Uterus (tissue), 2 donors: ENCODE results near the gene ARCN1.

Experiments
- POLR2A ChIP-seq, 2 donors: fragments of 450-650 bp; IDR thresholded peaks; one replicate each; pipeline ENCODE4 v1.6.1; 2016; ENCODE audit warnings: antibody characterized with exemption in 2 of 2, mild to moderate bottlenecking in 1 of 2, moderate library complexity in 1 of 2
- TF ChIP-seq, protein P1 (sequence below), 4 experiments: fragments of 200-600 bp in 2 of 4; fragments of 450-650 bp in 2 of 4; sonication (generic) in 2 of 4; IDR thresholded peaks; one replicate each; pipeline ENCODE4 v1.5.1; 2016 to 2019; ENCODE audit warnings: antibody characterized with exemption in 4 of 4, mild to moderate bottlenecking in 2 of 4, moderate library complexity in 1 of 4

GRCh38 chr11:118621784-118622375, 49.7 kb downstream of the ARCN1 start:
- TF ChIP-seq, protein P1, sequence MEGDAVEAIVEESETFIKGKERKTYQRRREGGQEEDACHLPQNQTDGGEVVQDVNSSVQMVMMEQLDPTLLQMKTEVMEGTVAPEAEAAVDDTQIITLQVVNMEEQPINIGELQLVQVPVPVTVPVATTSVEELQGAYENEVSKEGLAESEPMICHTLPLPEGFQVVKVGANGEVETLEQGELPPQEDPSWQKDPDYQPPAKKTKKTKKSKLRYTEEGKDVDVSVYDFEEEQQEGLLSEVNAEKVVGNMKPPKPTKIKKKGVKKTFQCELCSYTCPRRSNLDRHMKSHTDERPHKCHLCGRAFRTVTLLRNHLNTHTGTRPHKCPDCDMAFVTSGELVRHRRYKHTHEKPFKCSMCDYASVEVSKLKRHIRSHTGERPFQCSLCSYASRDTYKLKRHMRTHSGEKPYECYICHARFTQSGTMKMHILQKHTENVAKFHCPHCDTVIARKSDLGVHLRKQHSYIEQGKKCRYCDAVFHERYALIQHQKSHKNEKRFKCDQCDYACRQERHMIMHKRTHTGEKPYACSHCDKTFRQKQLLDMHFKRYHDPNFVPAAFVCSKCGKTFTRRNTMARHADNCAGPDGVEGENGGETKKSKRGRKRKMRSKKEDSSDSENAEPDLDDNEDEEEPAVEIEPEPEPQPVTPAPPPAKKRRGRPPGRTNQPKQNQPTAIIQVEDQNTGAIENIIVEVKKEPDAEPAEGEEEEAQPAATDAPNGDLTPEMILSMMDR (IDR thresholded peaks at IDR 0.05) = no peak
- TF ChIP-seq POLR2A (IDR thresholded peaks at IDR 0.05) = no peak
